NCI-H2107 treated with DMSO at 0.1 percent for 48 hours (cell line): ENCODE data around the gene GAB2.
A peak's percentile ranks its signal among the peaks of the same experiment; 100 is the strongest.
"Not testable (repeated sequence)": the region's sequence is repeated elsewhere in the genome, so short reads cannot be mapped to it uniquely, and the experiment has no call there.

Source experiments
- DNase-seq: peaks from one replicate; lab custom pipeline; 2025; ENCODE audit not compliant: unreplicated experiment; lab: John Stamatoyannopoulos, UW

GAB2 gene

GRCh38 chr11:78370406-78371172 is 47.0 kb downstream of the GAB2 start:
- no peak for DNase-seq

- DNase-seq: no peak
Observed at GRCh38 chr11:78365381-78365792, 52.2 kb downstream of the GAB2 start.

- no peak for DNase-seq
Observed at GRCh38 chr11:78364128-78364751, 53.4 kb downstream of the GAB2 start.

GRCh38 chr11:78363024-78363619 is 54.5 kb downstream of the GAB2 start:
- DNase-seq: no peak

- no peak for DNase-seq
Observed at GRCh38 chr11:78361228-78361627, 56.4 kb downstream of the GAB2 start.

GRCh38 chr11:78359921-78360320 is 57.7 kb downstream of the GAB2 start:
- DNase-seq: no peak

- not testable (repeated sequence) for DNase-seq
Observed at GRCh38 chr11:78357924-78358323, 59.7 kb downstream of the GAB2 start.

- DNase-seq: not testable (repeated sequence)
Observed at GRCh38 chr11:78357425-78357824, 60.2 kb downstream of the GAB2 start.

- DNase-seq: not testable (repeated sequence)
Observed at GRCh38 chr11:78355742-78356141, 61.9 kb downstream of the GAB2 start.

GRCh38 chr11:78355309-78355705 is 62.3 kb downstream of the GAB2 start:
- no peak for DNase-seq

- peak; percentile 87 for DNase-seq
Observed at GRCh38 chr11:78354408-78355308, 63.0 kb downstream of the GAB2 start.

GRCh38 chr11:78351979-78352841 is 65.4 kb downstream of the GAB2 start:
- no peak for DNase-seq

GRCh38 chr11:78351193-78351592 is 66.4 kb downstream of the GAB2 start:
- DNase-seq: peak; percentile 57

- peak; percentile 25 for DNase-seq
Observed at GRCh38 chr11:78350646-78351165, 66.9 kb downstream of the GAB2 start.

- peak; percentile 28 for DNase-seq
Observed at GRCh38 chr11:78350091-78350645, 67.5 kb downstream of the GAB2 start.

- no peak for DNase-seq
Observed at GRCh38 chr11:78349624-78350023, 68.0 kb downstream of the GAB2 start.

- no peak for DNase-seq
Observed at GRCh38 chr11:78349114-78349513, 68.5 kb downstream of the GAB2 start.

GRCh38 chr11:78347956-78348355 is 69.7 kb downstream of the GAB2 start:
- no peak for DNase-seq

GRCh38 chr11:78346799-78347198 is 70.8 kb downstream of the GAB2 start:
- no peak for DNase-seq

GRCh38 chr11:78345450-78345849 is 72.2 kb downstream of the GAB2 start:
- no peak for DNase-seq
